ENCODE measurements around the gene LZTS2. TPM values are rescaled to one million over a fixed set of nuclear protein-coding genes. Genes with fewer than 3 reads are reported as not detected.

Gene LZTS2
- total and polyA plus RNA-seq, 4 donors = 2.1 to 10.3 (median 9.5) TPM

DNA sequence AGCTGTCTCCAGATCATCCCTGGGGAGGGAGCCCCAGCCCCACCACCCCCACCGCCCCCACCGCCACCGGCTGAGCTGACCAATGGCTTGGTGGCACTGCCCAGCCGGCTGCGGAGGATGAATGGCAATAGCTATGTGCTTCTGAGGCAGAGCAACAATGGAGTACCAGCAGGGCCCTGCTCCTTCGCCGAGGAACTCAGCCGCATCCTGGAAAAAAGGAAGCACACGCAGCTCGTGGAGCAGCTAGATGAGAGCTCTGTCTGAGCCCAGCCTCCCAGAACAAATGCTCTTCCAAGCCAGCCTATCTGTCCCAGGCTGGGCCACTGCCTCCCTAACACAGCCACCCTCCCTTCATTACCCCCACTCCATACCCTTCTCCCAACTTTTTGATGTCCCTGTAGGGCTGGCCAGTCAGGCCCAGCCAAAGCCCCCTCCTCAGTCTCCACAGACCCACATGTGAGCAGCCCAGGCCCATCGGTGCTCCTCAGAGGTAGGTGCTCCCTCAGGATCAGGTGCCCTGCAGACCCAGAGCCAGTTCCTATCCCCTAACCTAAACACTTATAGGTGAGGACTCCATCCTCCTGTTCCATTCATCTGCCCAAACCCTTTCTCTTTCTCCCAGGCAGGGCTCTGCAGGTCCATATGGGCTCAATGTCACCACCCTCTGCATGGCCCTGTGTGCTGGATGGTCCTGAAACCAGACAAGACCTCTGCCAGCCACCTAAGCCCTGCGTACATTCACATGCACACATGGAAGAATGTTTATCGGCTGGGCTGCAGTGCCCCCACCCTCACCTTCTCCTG, 15.5 kb upstream of the LZTS2 start (continued):
- TF ChIP-seq NR2F2 (IDR thresholded peaks at IDR 0.05) (no peak), YY1 (IDR thresholded peaks at IDR 0.05) (no peak)
- TF ChIP-seq, protein P1, sequence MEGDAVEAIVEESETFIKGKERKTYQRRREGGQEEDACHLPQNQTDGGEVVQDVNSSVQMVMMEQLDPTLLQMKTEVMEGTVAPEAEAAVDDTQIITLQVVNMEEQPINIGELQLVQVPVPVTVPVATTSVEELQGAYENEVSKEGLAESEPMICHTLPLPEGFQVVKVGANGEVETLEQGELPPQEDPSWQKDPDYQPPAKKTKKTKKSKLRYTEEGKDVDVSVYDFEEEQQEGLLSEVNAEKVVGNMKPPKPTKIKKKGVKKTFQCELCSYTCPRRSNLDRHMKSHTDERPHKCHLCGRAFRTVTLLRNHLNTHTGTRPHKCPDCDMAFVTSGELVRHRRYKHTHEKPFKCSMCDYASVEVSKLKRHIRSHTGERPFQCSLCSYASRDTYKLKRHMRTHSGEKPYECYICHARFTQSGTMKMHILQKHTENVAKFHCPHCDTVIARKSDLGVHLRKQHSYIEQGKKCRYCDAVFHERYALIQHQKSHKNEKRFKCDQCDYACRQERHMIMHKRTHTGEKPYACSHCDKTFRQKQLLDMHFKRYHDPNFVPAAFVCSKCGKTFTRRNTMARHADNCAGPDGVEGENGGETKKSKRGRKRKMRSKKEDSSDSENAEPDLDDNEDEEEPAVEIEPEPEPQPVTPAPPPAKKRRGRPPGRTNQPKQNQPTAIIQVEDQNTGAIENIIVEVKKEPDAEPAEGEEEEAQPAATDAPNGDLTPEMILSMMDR (IDR thresholded peaks at IDR 0.05; ENCODE audit: low read depth, low read length, missing input control) = no peak

DNA sequence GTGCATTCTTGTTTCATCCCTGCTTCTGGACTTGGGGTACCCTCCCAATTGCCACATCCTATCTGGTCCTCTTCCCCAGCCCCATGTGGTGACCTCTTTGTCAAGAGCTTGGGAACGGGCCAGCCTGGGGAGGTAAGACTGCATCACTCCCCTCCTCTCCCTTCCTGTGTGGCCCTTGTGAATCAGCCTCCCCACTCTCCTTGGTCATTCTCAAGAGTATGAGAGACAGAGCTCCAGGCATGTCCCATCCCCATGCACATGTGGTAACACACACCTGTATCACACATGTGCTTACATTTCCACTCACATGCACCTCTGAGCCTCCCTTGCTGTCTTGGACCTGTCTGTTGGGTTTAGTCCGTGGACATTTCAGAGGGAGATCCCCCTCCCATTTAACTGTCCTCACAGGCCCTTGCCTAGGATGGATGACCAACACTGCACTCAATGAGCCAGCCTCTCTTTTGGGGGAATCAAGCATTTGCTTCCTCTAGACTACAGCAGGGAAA, 14.9 kb upstream of the LZTS2 start:
- Histone ChIP-seq H3K4me1 (ENCODE audit: control insufficient read depth in 4 of 4, insufficient read depth in 4 of 4, low read length in 3 of 4) (peaks cover 4 to 33% (median 28%) of the 10 kb centered on the region in 4 donors), H3K27ac (ENCODE audit: low read depth in 1 of 2, low read length in 2 of 2) (no peak overlapping the region), H3K36me3 (ENCODE audit: control insufficient read depth in 4 of 4, insufficient read depth in 3 of 4, low read depth in 1 of 4, low read length in 3 of 4) (peaks cover 0 to 30% (median 18%) of the 10 kb centered on the region in 4 donors), H3K4me3 (ENCODE audit: low read depth in 1 of 3, low read length in 3 of 3) (no peak overlapping the region), H3K27me3 (ENCODE audit: control insufficient read depth in 4 of 4, insufficient read depth in 4 of 4, low read length in 3 of 4) (no peaks in the 10 kb centered on the region), H3K9ac (ENCODE audit: low read depth in 1 of 2, low read length in 2 of 2) (no peak overlapping the region), H3K9me3 (ENCODE audit: control insufficient read depth in 4 of 4, low read length in 3 of 4) (no peaks in the 10 kb centered on the region)
- TF ChIP-seq YY1 (IDR thresholded peaks at IDR 0.05) (no peak), HNF4G (IDR thresholded peaks at IDR 0.05) (no peak), HNF4A (conservative IDR thresholded peaks at IDR 0.05) (no peak), FOXA2 (IDR thresholded peaks at IDR 0.05) (no peak), NR2F2 (IDR thresholded peaks at IDR 0.05) (no peak), RAD21 (IDR thresholded peaks at IDR 0.05) (no peak), TAF1 (conservative IDR thresholded peaks at IDR 0.05) (no peak), EGR1 (IDR thresholded peaks at IDR 0.05; ENCODE audit: low read depth in 2 of 2) (no peak), FOXA1 (IDR thresholded peaks at IDR 0.05) (no peak), JUND (IDR thresholded peaks at IDR 0.05) (no peak), GABPA (IDR thresholded peaks at IDR 0.05 in 1 of 2, conservative IDR thresholded peaks at IDR 0.05 in 1 of 2) (no peak), RXRA (IDR thresholded peaks at IDR 0.05) (no peak), SP1 (IDR thresholded peaks at IDR 0.05) (no peak)
- TF ChIP-seq, protein P1 (IDR thresholded peaks at IDR 0.05; ENCODE audit: low read depth, low read length, missing input control) = no peak
- TF ChIP-seq, protein P2, sequence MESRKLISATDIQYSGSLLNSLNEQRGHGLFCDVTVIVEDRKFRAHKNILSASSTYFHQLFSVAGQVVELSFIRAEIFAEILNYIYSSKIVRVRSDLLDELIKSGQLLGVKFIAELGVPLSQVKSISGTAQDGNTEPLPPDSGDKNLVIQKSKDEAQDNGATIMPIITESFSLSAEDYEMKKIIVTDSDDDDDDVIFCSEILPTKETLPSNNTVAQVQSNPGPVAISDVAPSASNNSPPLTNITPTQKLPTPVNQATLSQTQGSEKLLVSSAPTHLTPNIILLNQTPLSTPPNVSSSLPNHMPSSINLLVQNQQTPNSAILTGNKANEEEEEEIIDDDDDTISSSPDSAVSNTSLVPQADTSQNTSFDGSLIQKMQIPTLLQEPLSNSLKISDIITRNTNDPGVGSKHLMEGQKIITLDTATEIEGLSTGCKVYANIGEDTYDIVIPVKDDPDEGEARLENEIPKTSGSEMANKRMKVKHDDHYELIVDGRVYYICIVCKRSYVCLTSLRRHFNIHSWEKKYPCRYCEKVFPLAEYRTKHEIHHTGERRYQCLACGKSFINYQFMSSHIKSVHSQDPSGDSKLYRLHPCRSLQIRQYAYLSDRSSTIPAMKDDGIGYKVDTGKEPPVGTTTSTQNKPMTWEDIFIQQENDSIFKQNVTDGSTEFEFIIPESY (IDR thresholded peaks at IDR 0.05) = no peak
- TF ChIP-seq, protein P3, sequence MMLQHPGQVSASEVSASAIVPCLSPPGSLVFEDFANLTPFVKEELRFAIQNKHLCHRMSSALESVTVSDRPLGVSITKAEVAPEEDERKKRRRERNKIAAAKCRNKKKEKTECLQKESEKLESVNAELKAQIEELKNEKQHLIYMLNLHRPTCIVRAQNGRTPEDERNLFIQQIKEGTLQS (IDR thresholded peaks at IDR 0.05) = no peak
- TF ChIP-seq, protein P4, sequence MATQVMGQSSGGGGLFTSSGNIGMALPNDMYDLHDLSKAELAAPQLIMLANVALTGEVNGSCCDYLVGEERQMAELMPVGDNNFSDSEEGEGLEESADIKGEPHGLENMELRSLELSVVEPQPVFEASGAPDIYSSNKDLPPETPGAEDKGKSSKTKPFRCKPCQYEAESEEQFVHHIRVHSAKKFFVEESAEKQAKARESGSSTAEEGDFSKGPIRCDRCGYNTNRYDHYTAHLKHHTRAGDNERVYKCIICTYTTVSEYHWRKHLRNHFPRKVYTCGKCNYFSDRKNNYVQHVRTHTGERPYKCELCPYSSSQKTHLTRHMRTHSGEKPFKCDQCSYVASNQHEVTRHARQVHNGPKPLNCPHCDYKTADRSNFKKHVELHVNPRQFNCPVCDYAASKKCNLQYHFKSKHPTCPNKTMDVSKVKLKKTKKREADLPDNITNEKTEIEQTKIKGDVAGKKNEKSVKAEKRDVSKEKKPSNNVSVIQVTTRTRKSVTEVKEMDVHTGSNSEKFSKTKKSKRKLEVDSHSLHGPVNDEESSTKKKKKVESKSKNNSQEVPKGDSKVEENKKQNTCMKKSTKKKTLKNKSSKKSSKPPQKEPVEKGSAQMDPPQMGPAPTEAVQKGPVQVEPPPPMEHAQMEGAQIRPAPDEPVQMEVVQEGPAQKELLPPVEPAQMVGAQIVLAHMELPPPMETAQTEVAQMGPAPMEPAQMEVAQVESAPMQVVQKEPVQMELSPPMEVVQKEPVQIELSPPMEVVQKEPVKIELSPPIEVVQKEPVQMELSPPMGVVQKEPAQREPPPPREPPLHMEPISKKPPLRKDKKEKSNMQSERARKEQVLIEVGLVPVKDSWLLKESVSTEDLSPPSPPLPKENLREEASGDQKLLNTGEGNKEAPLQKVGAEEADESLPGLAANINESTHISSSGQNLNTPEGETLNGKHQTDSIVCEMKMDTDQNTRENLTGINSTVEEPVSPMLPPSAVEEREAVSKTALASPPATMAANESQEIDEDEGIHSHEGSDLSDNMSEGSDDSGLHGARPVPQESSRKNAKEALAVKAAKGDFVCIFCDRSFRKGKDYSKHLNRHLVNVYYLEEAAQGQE (IDR thresholded peaks at IDR 0.05) = no peak
- TF ChIP-seq, protein P5, sequence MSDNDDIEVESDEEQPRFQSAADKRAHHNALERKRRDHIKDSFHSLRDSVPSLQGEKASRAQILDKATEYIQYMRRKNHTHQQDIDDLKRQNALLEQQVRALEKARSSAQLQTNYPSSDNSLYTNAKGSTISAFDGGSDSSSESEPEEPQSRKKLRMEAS (IDR thresholded peaks at IDR 0.05) = no peak
- WGBS = 90% methylated on average over 2 of the region's 2 CpGs
- no peak for DNase-seq (ENCODE audit: low spot score)
